SK-N-SH treated with all-trans-retinoic acid at 6 μM for 48 hours (cell line): ENCODE measurements around the gene PARP3.

Source experiments
- ATAC-seq: fragments of 200-7000 bp; cut with Tn5 transposase; 3 replicates; pipeline ENCODE4 v1.9.1; 2020; ENCODE audit warnings: mild to moderate bottlenecking, moderate library complexity
- ARNTL ChIP-seq: fragments of 450-650 bp; formaldehyde crosslinking; IDR thresholded peaks from 2 replicates; pipeline ENCODE4 v1.5.0; 2020; ENCODE audit warnings: low read depth, mild to moderate bottlenecking, moderate library complexity, borderline replicate concordance
- BACH2 ChIP-seq: fragments of 250-450 bp; sonication (Bioruptor Pico); IDR thresholded peaks from 2 replicates; pipeline ENCODE4 v1.9.0; 2021; ENCODE audit warnings: mild to moderate bottlenecking, borderline replicate concordance
- CSDC2 ChIP-seq: fragments of 250-450 bp; sonication (Bioruptor Pico); IDR thresholded peaks from 2 replicates; pipeline ENCODE4 v1.5.0; 2020; ENCODE audit warnings: mild to moderate bottlenecking, moderate library complexity
- ESRRG ChIP-seq: fragments of 250-450 bp; sonication (Bioruptor Pico); IDR thresholded peaks from 2 replicates; pipeline ENCODE4 v1.6.1; 2021; ENCODE audit warnings: mild to moderate bottlenecking
- GLIS3 ChIP-seq: fragments of 250-450 bp; sonication (Bioruptor Pico); IDR thresholded peaks from 2 replicates; pipeline ENCODE4 v1.5.0; 2020; ENCODE audit warnings: mild to moderate bottlenecking, moderate library complexity
- ISL1 ChIP-seq: fragments of 250-450 bp; sonication (Bioruptor Pico); IDR thresholded peaks from 2 replicates; pipeline ENCODE4 v2.1.2; 2022; ENCODE audit warnings: mild to moderate bottlenecking, moderate library complexity
- OSR1 ChIP-seq: fragments of 250-450 bp; sonication (Bioruptor Pico); IDR thresholded peaks from 2 replicates; pipeline ENCODE4 v1.8.0; 2022; ENCODE audit warnings: moderate library complexity, mild to moderate bottlenecking, inconsistent platforms
- PPARA ChIP-seq: fragments of 250-450 bp; sonication (Bioruptor Pico); IDR thresholded peaks from 2 replicates; pipeline ENCODE4 v1.5.0; 2020; ENCODE audit warnings: mild to moderate bottlenecking, borderline replicate concordance
- RARB ChIP-seq: fragments of 250-450 bp; sonication (Bioruptor Pico); IDR thresholded peaks from 2 replicates; pipeline ENCODE4 v1.8.0; 2021; ENCODE audit warnings: mild to moderate bottlenecking, moderate library complexity
- SNAI2 ChIP-seq: fragments of 250-450 bp; sonication (Bioruptor Pico); IDR thresholded peaks from 2 replicates; pipeline ENCODE4 v1.5.0; 2020; ENCODE audit warnings: mild to moderate bottlenecking, moderate library complexity
- TCF4 ChIP-seq: fragments of 250-450 bp; sonication (Bioruptor Pico); IDR thresholded peaks from 2 replicates; pipeline ENCODE4 v1.8.0; 2021; ENCODE audit warnings: mild to moderate bottlenecking, moderate library complexity, borderline replicate concordance
- TOX ChIP-seq: fragments of 250-450 bp; sonication (Bioruptor Pico); IDR thresholded peaks from 2 replicates; pipeline ENCODE4 v1.8.0; 2021; ENCODE audit warnings: mild to moderate bottlenecking, moderate library complexity, borderline replicate concordance
- ZC3H10 ChIP-seq: fragments of 250-450 bp; sonication (Bioruptor Pico); IDR thresholded peaks from 2 replicates; pipeline ENCODE4 v1.5.1; 2021; ENCODE audit warnings: mild to moderate bottlenecking, moderate library complexity
- ZFP3 ChIP-seq: fragments of 250-450 bp; sonication (Bioruptor Pico); IDR thresholded peaks from 2 replicates; pipeline ENCODE4 v1.5.0; 2020; ENCODE audit warnings: mild to moderate bottlenecking, moderate library complexity
- ZFP30 ChIP-seq: fragments of 450-650 bp; formaldehyde crosslinking; IDR thresholded peaks from 2 replicates; pipeline ENCODE4 v1.5.0; 2022; ENCODE audit warnings: mild to moderate bottlenecking, moderate library complexity
- ZNF565 ChIP-seq: fragments of 450-650 bp; formaldehyde crosslinking; conservative IDR thresholded peaks from 2 replicates; pipeline ENCODE4 v1.5.0; 2020; ENCODE audit warnings: low read depth, mild to moderate bottlenecking, moderate library complexity
- ZNF70 ChIP-seq: fragments of 450-650 bp; formaldehyde crosslinking; IDR thresholded peaks from 2 replicates; pipeline ENCODE4 v1.5.0; 2020; ENCODE audit warnings: mild to moderate bottlenecking, moderate library complexity
- ZNF8 ChIP-seq: fragments of 450-650 bp; formaldehyde crosslinking; IDR thresholded peaks from 2 replicates; pipeline ENCODE4 v1.5.0; 2020; ENCODE audit warnings: mild to moderate bottlenecking, moderate library complexity
- TF ChIP-seq, protein P1 (sequence below): fragments of 250-450 bp; sonication (Bioruptor Pico); IDR thresholded peaks from 2 replicates; pipeline ENCODE4 v1.5.1; 2021; ENCODE audit warnings: mild to moderate bottlenecking, moderate library complexity
- TF ChIP-seq, protein P2 (sequence below): fragments of 250-450 bp; sonication (Bioruptor Pico); IDR thresholded peaks from 2 replicates; pipeline ENCODE4 v1.8.0; 2020; ENCODE audit warnings: mild to moderate bottlenecking, moderate library complexity, borderline replicate concordance
- TF ChIP-seq, protein P3 (sequence below): fragments of 250-450 bp; sonication (Bioruptor Pico); IDR thresholded peaks from 2 replicates; pipeline ENCODE4 v1.5.1; 2020; ENCODE audit warnings: low read depth, mild to moderate bottlenecking, moderate library complexity
- TF ChIP-seq, protein P4 (sequence below): fragments of 250-450 bp; sonication (Bioruptor Pico); IDR thresholded peaks from 2 replicates; pipeline ENCODE4 v1.8.0; 2021; ENCODE audit warnings: low read depth, mild to moderate bottlenecking, moderate library complexity, borderline replicate concordance

The PARP3 gene

DNA sequence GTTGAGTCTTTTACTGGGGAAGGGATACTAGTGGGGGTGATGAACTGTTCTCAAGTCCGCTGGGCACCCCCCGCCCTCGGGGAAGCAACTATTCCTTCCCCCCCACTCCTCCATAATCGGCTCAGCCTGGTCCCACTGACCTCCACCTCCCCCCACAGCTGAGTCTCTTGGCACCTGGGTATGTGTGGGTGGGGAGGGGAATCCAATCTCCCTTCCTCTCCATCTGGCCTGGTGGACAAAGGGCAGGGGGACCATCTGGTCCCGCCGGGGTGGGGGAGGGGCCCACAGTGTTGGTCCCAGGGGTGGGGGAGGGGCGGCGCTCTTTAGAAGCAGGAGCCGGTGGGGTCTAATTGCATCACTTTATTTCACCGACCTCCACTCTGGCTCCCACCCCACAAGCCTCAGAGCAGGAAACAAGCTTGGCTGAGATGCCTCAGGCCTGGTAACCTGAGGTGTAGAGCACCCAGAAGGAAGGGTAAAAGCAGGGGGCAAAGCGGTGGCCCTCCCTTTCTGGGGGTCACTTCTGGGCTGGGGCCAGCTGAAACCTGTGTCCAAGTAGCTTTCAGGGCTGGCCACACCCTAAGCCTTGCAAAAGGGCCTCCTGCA is 26.1 kb downstream of the PARP3 start:
- ATAC-seq = peak; percentile 44
- TF ChIP-seq ZNF70 (CRISPR knock-in tag) (peak; percentile 92), ISL1 (CRISPR knock-in tag) (no peak), ARNTL (CRISPR knock-in tag) (no peak), ESRRG (no peak), ZNF8 (CRISPR knock-in tag) (no peak)
- TF ChIP-seq, all 23 proteins: peak for 1

DNA sequence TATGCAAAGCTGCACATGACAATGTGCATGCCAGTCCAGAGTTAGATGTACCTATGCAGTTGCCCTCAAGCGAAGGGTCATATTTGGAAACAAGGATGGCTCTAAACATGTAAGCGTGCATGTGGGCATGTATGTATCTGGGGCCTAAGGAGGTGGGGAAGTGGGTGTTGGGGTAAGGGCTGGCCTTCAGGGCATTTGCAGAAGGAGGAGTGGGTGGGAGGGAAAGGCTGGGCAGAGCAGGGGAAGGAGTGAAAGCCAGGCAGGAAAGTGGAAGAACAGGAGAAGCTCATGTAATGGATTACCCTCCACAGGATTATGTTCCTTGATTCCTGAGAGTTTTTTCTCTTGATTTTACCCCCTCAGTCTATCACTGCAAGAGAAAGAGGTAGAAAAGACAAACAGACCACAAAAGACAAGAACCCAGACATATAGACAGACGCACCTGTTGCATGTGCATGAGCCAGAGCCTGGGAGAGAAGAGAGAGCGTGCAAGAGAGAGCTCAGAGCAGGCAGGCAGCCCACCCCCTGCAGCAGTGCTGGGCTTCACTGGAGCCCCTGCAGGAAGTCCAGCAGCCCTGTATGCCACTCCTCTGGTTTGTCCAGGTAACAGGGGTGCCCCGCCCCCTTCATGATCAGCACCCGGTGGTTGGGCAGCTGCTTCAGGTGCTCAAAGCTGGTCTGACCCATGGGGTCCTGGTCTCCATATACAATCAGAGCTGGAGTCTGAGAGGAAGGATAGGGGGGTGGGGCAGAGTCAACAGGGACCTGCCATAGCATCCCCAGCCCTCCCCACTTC is 26.9 kb downstream of the PARP3 start:
- TF ChIP-seq ZNF8 (CRISPR knock-in tag) (no peak), SNAI2 (no peak), ZNF565 (no peak), ISL1 (CRISPR knock-in tag) (no peak), OSR1 (CRISPR knock-in tag) (no peak), ZNF70 (CRISPR knock-in tag) (no peak), ARNTL (CRISPR knock-in tag) (no peak)
- TF ChIP-seq, all 23 proteins: peak for 0
- no peak for ATAC-seq

DNA sequence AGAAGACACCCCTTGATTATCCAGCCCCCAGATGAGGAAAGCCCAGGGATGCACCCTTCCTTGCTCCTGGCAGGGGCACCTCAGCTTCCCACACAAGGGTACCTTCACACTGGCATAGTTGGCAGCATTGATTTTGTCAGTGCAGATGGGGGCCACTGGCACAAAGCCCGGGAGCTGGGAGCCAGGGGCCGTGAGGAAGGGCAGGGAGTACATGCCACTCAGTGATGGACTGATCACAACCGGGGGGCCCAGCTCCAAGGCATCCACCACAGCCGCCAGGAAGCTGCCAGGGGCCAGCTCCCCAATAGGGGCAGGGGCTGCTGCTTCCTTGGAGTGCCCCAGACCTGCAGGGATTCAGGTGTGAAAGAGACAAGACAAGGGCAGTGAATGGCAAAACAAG is 27.7 kb downstream of the PARP3 start:
- ATAC-seq = no peak
- TF ChIP-seq CSDC2 (CRISPR knock-in tag) = no peak
- no peak for TF ChIP-seq BACH2
- TF ChIP-seq, protein P1, sequence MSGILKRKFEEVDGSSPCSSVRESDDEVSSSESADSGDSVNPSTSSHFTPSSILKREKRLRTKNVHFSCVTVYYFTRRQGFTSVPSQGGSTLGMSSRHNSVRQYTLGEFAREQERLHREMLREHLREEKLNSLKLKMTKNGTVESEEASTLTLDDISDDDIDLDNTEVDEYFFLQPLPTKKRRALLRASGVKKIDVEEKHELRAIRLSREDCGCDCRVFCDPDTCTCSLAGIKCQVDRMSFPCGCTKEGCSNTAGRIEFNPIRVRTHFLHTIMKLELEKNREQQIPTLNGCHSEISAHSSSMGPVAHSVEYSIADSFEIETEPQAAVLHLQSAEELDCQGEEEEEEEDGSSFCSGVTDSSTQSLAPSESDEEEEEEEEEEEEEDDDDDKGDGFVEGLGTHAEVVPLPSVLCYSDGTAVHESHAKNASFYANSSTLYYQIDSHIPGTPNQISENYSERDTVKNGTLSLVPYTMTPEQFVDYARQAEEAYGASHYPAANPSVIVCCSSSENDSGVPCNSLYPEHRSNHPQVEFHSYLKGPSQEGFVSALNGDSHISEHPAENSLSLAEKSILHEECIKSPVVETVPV = no peak
- TF ChIP-seq OSR1 (CRISPR knock-in tag) = no peak
- TF ChIP-seq, protein P2, sequence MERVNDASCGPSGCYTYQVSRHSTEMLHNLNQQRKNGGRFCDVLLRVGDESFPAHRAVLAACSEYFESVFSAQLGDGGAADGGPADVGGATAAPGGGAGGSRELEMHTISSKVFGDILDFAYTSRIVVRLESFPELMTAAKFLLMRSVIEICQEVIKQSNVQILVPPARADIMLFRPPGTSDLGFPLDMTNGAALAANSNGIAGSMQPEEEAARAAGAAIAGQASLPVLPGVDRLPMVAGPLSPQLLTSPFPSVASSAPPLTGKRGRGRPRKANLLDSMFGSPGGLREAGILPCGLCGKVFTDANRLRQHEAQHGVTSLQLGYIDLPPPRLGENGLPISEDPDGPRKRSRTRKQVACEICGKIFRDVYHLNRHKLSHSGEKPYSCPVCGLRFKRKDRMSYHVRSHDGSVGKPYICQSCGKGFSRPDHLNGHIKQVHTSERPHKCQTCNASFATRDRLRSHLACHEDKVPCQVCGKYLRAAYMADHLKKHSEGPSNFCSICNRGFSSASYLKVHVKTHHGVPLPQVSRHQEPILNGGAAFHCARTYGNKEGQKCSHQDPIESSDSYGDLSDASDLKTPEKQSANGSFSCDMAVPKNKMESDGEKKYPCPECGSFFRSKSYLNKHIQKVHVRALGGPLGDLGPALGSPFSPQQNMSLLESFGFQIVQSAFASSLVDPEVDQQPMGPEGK (CRISPR knock-in tag) = no peak
- no peak for TF ChIP-seq ARNTL (CRISPR knock-in tag)
- TF ChIP-seq ZFP30 (CRISPR knock-in tag) = no peak
- no peak for TF ChIP-seq SNAI2
- TF ChIP-seq RARB (CRISPR knock-in tag) = no peak
- TF ChIP-seq ZNF70 (CRISPR knock-in tag) = no peak
- no peak for TF ChIP-seq ESRRG
- no peak for TF ChIP-seq ZNF565

DNA sequence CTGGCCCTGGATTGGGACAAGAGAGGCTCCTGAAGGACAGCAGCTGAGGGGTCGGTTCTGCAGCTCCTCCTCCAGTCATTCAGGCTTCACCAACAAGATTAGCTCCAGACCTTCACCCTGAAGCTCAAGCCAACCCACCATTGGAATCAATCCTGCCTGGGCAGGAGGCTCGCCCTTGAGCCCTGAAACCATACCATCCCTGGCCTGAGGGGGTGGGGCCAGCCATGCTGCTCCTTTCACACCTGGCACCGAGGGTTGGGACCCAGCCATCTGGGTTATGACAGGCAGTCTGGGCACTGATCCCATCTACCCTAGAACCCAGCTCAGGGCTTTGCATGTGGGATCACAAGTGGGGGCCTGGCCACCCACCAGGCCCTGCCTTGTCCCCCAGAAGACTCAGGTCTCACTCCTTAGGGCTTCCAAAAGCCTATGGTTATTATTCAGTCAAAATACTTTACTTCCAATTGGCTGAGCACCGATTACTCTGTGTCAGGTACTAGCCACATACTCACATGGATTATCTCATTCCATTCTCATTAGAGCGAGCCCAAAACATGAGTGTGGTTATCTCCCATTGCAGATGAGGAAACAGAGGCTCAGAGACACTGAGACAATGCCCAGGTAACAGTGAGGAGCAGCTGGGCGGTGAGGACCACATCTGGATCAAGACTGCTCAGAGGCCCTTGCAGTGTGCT is 28.6 kb downstream of the PARP3 start:
- no peak for TF ChIP-seq ZNF565
- TF ChIP-seq ZC3H10 (CRISPR knock-in tag) = no peak
- TF ChIP-seq, protein P3, sequence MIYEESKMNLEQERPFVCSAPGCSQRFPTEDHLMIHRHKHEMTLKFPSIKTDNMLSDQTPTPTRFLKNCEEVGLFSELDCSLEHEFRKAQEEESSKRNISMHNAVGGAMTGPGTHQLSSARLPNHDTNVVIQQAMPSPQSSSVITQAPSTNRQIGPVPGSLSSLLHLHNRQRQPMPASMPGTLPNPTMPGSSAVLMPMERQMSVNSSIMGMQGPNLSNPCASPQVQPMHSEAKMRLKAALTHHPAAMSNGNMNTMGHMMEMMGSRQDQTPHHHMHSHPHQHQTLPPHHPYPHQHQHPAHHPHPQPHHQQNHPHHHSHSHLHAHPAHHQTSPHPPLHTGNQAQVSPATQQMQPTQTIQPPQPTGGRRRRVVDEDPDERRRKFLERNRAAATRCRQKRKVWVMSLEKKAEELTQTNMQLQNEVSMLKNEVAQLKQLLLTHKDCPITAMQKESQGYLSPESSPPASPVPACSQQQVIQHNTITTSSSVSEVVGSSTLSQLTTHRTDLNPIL (CRISPR knock-in tag) = no peak
- TF ChIP-seq RARB (CRISPR knock-in tag) = no peak

DNA sequence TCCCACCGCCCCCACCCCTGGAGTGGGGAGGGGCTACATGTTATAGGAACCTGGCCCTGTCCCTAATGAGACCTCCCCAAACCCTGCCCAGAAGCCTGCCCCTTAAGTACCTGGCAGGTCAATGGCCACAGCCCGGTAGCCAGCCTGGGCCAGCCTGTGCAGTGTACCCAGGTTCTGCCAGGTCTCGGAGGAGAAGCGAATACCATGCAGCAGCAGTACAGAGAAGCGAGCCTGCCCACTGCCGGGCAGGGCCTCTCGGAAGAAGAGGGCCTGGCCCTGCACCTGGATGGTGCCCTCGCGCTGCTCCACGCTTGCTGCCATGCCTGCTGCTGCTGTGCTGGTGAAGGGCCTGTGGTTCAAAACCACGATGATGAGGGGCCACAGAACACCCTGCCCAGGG is 29.2 kb downstream of the PARP3 start:
- no peak for ATAC-seq
- TF ChIP-seq PPARA (CRISPR knock-in tag) (no peak), OSR1 (CRISPR knock-in tag) (no peak), ISL1 (CRISPR knock-in tag) (no peak), BACH2 (no peak), TOX (CRISPR knock-in tag) (no peak), GLIS3 (CRISPR knock-in tag) (no peak), ZFP30 (CRISPR knock-in tag) (no peak), TCF4 (CRISPR knock-in tag) (no peak), ZFP3 (no peak), ZNF565 (no peak)
- TF ChIP-seq, protein P3 (CRISPR knock-in tag) = no peak
- TF ChIP-seq, protein P4, sequence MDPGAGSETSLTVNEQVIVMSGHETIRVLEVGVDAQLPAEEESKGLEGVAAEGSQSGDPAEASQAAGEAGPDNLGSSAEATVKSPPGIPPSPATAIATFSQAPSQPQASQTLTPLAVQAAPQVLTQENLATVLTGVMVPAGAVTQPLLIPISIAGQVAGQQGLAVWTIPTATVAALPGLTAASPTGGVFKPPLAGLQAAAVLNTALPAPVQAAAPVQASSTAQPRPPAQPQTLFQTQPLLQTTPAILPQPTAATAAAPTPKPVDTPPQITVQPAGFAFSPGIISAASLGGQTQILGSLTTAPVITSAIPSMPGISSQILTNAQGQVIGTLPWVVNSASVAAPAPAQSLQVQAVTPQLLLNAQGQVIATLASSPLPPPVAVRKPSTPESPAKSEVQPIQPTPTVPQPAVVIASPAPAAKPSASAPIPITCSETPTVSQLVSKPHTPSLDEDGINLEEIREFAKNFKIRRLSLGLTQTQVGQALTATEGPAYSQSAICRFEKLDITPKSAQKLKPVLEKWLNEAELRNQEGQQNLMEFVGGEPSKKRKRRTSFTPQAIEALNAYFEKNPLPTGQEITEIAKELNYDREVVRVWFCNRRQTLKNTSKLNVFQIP (CRISPR knock-in tag) = no peak
- TF ChIP-seq, protein P2 (CRISPR knock-in tag) = no peak

More for the DNA sequence above, 28.6 kb downstream of the PARP3 start:
- no peak for ATAC-seq
